DOHH2 (cell line): ENCODE data around the gene DLD.

ENCODE experiments used
- H3F3A ChIP-seq: fragments of 200-600 bp; sonication (generic), shearing (Covaris generic); 2 replicates; pipeline ENCODE4 v1.6.0; 2016; ENCODE audit warnings: antibody characterized with exemption, mild to moderate bottlenecking; ENCODE audit not compliant: control insufficient read depth, insufficient read depth
- H3K27ac ChIP-seq: fragments of 200-600 bp; sonication (generic); 2 replicates; pipeline ENCODE4 v1.5.1; 2014; ENCODE audit warnings: low read depth, mild to moderate bottlenecking, low read length, moderate library complexity
- H3K27me3 ChIP-seq: fragments of 200-600 bp; sonication (generic); 2 replicates; pipeline ENCODE4 v1.6.1; 2014; ENCODE audit warnings: mild to moderate bottlenecking, low read length, mixed read lengths; ENCODE audit not compliant: control insufficient read depth
- H3K36me3 ChIP-seq: fragments of 200-600 bp; sonication (generic); 2 replicates; pipeline ENCODE4 v1.6.1; 2014; ENCODE audit warnings: mild to moderate bottlenecking, low read length, moderate library complexity, mixed read lengths; ENCODE audit not compliant: control insufficient read depth
- H3K4me1 ChIP-seq: fragments of 200-600 bp; sonication (generic); 2 replicates; pipeline ENCODE4 v1.6.1; 2014; ENCODE audit warnings: mild to moderate bottlenecking, low read length, mixed read lengths; ENCODE audit not compliant: control insufficient read depth
- H3K4me2 ChIP-seq: fragments of 200-600 bp; sonication (generic); 2 replicates; pipeline ENCODE4 v1.6.0; 2014; ENCODE audit warnings: mild to moderate bottlenecking, low read length, moderate library complexity
- H3K4me3 ChIP-seq: fragments of 200-600 bp; sonication (generic); 2 replicates; pipeline ENCODE4 v1.5.1; 2014; ENCODE audit warnings: mild to moderate bottlenecking, low read length, mixed read lengths
- H3K79me2 ChIP-seq: fragments of 200-600 bp; sonication (generic); 2 replicates; pipeline ENCODE4 v1.6.1; 2014; ENCODE audit warnings: mild to moderate bottlenecking, low read length, mixed read lengths; ENCODE audit not compliant: control insufficient read depth
- H3K9me2 ChIP-seq: fragments of 200-600 bp; sonication (generic); replicated peaks from 2 replicates; pipeline ENCODE4 v1.6.1; 2014; ENCODE audit warnings: mild to moderate bottlenecking, low read length, mixed read lengths; ENCODE audit not compliant: control insufficient read depth
- H3K9me3 ChIP-seq: fragments of 200-600 bp; sonication (generic); 2 replicates; pipeline ENCODE4 v1.6.1; 2014; ENCODE audit warnings: antibody characterized with exemption, low read length, mixed read lengths; ENCODE audit not compliant: control insufficient read depth, insufficient read depth
- H4K20me1 ChIP-seq: fragments of 200-600 bp; sonication (generic); 2 replicates; pipeline ENCODE4 v1.6.0; 2014; ENCODE audit warnings: low read depth, mild to moderate bottlenecking, antibody characterized with exemption, low read length, moderate library complexity; ENCODE audit not compliant: control insufficient read depth, insufficient read depth
- CTCF ChIP-seq: fragments of 200-600 bp; sonication (generic); IDR thresholded peaks from one replicate; pipeline ENCODE4 v1.5.1; 2014; ENCODE audit warnings: antibody characterized with exemption, mild to moderate bottlenecking, low read depth, low read length; ENCODE audit not compliant: poor library complexity, severe bottlenecking
- EZH2phosphoT487 ChIP-seq: fragments of 200-600 bp; sonication (generic); IDR thresholded peaks from 2 replicates; pipeline ENCODE4 v1.6.1; 2017; ENCODE audit warnings: borderline replicate concordance, mild to moderate bottlenecking, antibody characterized with exemption, low read length, moderate library complexity, mixed read lengths

The DLD gene

GRCh38 chr7:107934991-107935770 is 44.2 kb downstream of the DLD start:
- TF ChIP-seq CTCF = no peak
- no peak for TF ChIP-seq EZH2phosphoT487
- H3F3A ChIP-seq = no peaks in the 10 kb centered on the region

GRCh38 chr7:107936312-107936711 is 45.3 kb downstream of the DLD start:
- no peaks in the 10 kb centered on the region for H3K9me2 ChIP-seq
- no peaks in the 10 kb centered on the region for H4K20me1 ChIP-seq
- no peaks in the 10 kb centered on the region for H3F3A ChIP-seq
- no peak overlapping the region for H3K27ac ChIP-seq
- H3K9me3 ChIP-seq = no peaks in the 10 kb centered on the region
- no peaks in the 10 kb centered on the region for H3K79me2 ChIP-seq
- no peaks in the 10 kb centered on the region for H3K27me3 ChIP-seq
- H3K36me3 ChIP-seq = no peaks in the 10 kb centered on the region
- TF ChIP-seq EZH2phosphoT487 (no peak), CTCF (no peak)
- H3K4me1 ChIP-seq = no peaks in the 10 kb centered on the region
- H3K4me2 ChIP-seq = no peak overlapping the region
- H3K4me3 ChIP-seq = no peak overlapping the region

More at GRCh38 chr7:107934991-107935770, 44.2 kb downstream of the DLD start:
- Histone ChIP-seq H3K36me3 (no peaks in the 10 kb centered on the region), H4K20me1 (no peaks in the 10 kb centered on the region), H3K9me2 (no peaks in the 10 kb centered on the region), H3K79me2 (no peaks in the 10 kb centered on the region), H3K4me2 (no peak overlapping the region), H3K4me3 (no peak overlapping the region), H3K4me1 (no peaks in the 10 kb centered on the region), H3K27me3 (no peaks in the 10 kb centered on the region), H3K27ac (no peak overlapping the region), H3K9me3 (no peaks in the 10 kb centered on the region)

- no peaks in the 10 kb centered on the region for H3K9me3 ChIP-seq
- no peaks in the 10 kb centered on the region for H3K79me2 ChIP-seq
- H3K4me3 ChIP-seq = no peak overlapping the region
- no peak for TF ChIP-seq EZH2phosphoT487
- TF ChIP-seq CTCF = no peak
- H3K27me3 ChIP-seq = no peaks in the 10 kb centered on the region
- no peak overlapping the region for H3K4me2 ChIP-seq
- H3K4me1 ChIP-seq = no peaks in the 10 kb centered on the region
- no peaks in the 10 kb centered on the region for H4K20me1 ChIP-seq
- no peaks in the 10 kb centered on the region for H3K9me2 ChIP-seq
- no peaks in the 10 kb centered on the region for H3K36me3 ChIP-seq
- H3K27ac ChIP-seq = no peak overlapping the region
- H3F3A ChIP-seq = no peaks in the 10 kb centered on the region
These were observed 46.5 kb downstream of the DLD start for GRCh38 chr7:107937531-107937930.
